Tibial nerve (tissue), 4 donors: Measurements from ENCODE around the gene NDFIP2. TPM values are rescaled to one million over a fixed set of nuclear protein-coding genes. Genes with fewer than 3 reads are reported as not detected.

Experiments used
- DNase-seq, 2 donors: peaks; one replicate each; pipeline ENCODE4 v3.0.0-alpha.2; 2019; ENCODE audit warnings: low spot score in 2 of 2
- H3K27ac ChIP-seq, 4 donors: fragments of 200-600 bp; sonication (generic) in 3 of 4; one replicate each; pipeline ENCODE4 v1.5.1; 2017 to 2019; ENCODE audit warnings: mild to moderate bottlenecking in 1 of 4
- H3K27me3 ChIP-seq, 2 donors: fragments of 200-600 bp; sonication (generic) in 1 of 2; one replicate each; pipeline versions ENCODE4 v1.5.1 to v1.6.0; 2017 to 2019
- H3K36me3 ChIP-seq, 3 donors: fragments of 200-600 bp; sonication (generic); one replicate each; pipeline ENCODE4 v1.5.1; 2018 to 2019
- H3K4me1 ChIP-seq, 4 donors: fragments of 200-600 bp; sonication (generic) in 3 of 4; one replicate each; pipeline ENCODE4 v1.5.1; 2017 to 2019
- H3K4me3 ChIP-seq, 4 donors: fragments of 200-600 bp; sonication (generic) in 3 of 4; one replicate each; pipeline ENCODE4 v1.5.1; 2017 to 2019; ENCODE audit warnings: mild to moderate bottlenecking in 1 of 4, moderate library complexity in 1 of 4
- H3K9me3 ChIP-seq, 4 donors: fragments of 200-600 bp; sonication (generic) in 3 of 4; one replicate each; pipeline ENCODE4 v1.5.1; 2017 to 2019
- CTCF ChIP-seq, 5 experiments: fragments of 200-600 bp in 3 of 5; fragments of 450-650 bp in 2 of 5; sonication (generic) in 3 of 5; IDR thresholded peaks; one replicate each; pipeline ENCODE4 v1.5.1; 2016 to 2019; ENCODE audit warnings: antibody characterized with exemption in 5 of 5, mild to moderate bottlenecking in 3 of 5, moderate library complexity in 2 of 5
- EP300 ChIP-seq, 2 donors: sonication (generic); formaldehyde crosslinking; IDR thresholded peaks; one replicate each; pipeline ENCODE4 v1.6.1; 2017; ENCODE audit warnings: antibody characterized with exemption in 2 of 2, mild to moderate bottlenecking in 1 of 2
- POLR2A ChIP-seq, 2 donors: fragments of 450-650 bp; IDR thresholded peaks; one replicate each; pipeline ENCODE4 v1.6.1; 2017; ENCODE audit warnings: antibody characterized with exemption in 2 of 2, mild to moderate bottlenecking in 2 of 2, moderate library complexity in 2 of 2
- WGBS, 2 donors: methylation state at CpG; one replicate each; pipeline ENCODE4 v1.1.5; 2018; 5-methylcytosine and 5-hydroxymethylcytosine counted together
- total RNA-seq, 4 donors: library from RNA; depleted of rRNA; stranded (reverse); fragments of >200 nt; gene quantifications; one replicate each; pipeline ENCODE4 v1.1.0, GENCODE V29; 2016

The NDFIP2 gene
- total RNA-seq, 4 donors from 2014 or later, result 17.9 to 20.7 (median 19.0) TPM

- WGBS, 2 donors, result 83 to 86% methylated on average over 1 of the region's 1 CpG
- no peak overlapping the region for H3K27ac ChIP-seq
- no peak overlapping the region for H3K4me3 ChIP-seq
These were observed 23.6 kb upstream of the NDFIP2 start for GRCh38 chr13:79457390-79457789.

GRCh38 chr13:79457948-79458347 is 23.0 kb upstream of the NDFIP2 start:
- H3K4me3 ChIP-seq, result no peak overlapping the region
- DNase-seq, result no peak

More at GRCh38 chr13:79457390-79457789, 23.6 kb upstream of the NDFIP2 start:
- Histone ChIP-seq H3K27me3 (no peaks in the 10 kb centered on the region), H3K4me1 (no peaks in the 10 kb centered on the region), H3K36me3 (no peaks in the 10 kb centered on the region), H3K9me3 (no peaks in the 10 kb centered on the region)
- TF ChIP-seq EP300 (IDR thresholded peaks at IDR 0.05), result no peak
- no peak for TF ChIP-seq CTCF (IDR thresholded peaks at IDR 0.05)
- TF ChIP-seq POLR2A (IDR thresholded peaks at IDR 0.05), result no peak
- no peak for DNase-seq

GRCh38 chr13:79458436-79458835 is 22.5 kb upstream of the NDFIP2 start:
- Histone ChIP-seq H3K27ac (no peak overlapping the region), H3K4me3 (no peak overlapping the region), H3K36me3 (no peaks in the 10 kb centered on the region), H3K9me3 (no peaks in the 10 kb centered on the region), H3K27me3 (no peaks in the 10 kb centered on the region), H3K4me1 (no peaks in the 10 kb centered on the region)
- TF ChIP-seq EP300 (IDR thresholded peaks at IDR 0.05) (no peak), POLR2A (IDR thresholded peaks at IDR 0.05) (no peak), CTCF (IDR thresholded peaks at IDR 0.05) (no peak)
- no peak for DNase-seq
- 63 to 65% methylated on average over 2 of the region's 2 CpGs for WGBS, 2 donors

More at GRCh38 chr13:79457948-79458347, 23.0 kb upstream of the NDFIP2 start:
- TF ChIP-seq EP300 (IDR thresholded peaks at IDR 0.05) (no peak), POLR2A (IDR thresholded peaks at IDR 0.05) (no peak), CTCF (IDR thresholded peaks at IDR 0.05) (no peak)
- WGBS, 2 donors, result 40 to 52% methylated on average over 2 of the region's 2 CpGs
- no peaks in the 10 kb centered on the region for H3K27me3 ChIP-seq
- no peak overlapping the region for H3K27ac ChIP-seq
- no peaks in the 10 kb centered on the region for H3K4me1 ChIP-seq
- H3K36me3 ChIP-seq, result no peaks in the 10 kb centered on the region
- H3K9me3 ChIP-seq, result no peaks in the 10 kb centered on the region

GRCh38 chr13:79459906-79460305 is 21.0 kb upstream of the NDFIP2 start:
- DNase-seq, result no peak
- H3K4me1 ChIP-seq, result no peaks in the 10 kb centered on the region
- no peak overlapping the region for H3K27ac ChIP-seq
- no peaks in the 10 kb centered on the region for H3K27me3 ChIP-seq
- no peak overlapping the region for H3K4me3 ChIP-seq
- H3K36me3 ChIP-seq, result no peaks in the 10 kb centered on the region
- TF ChIP-seq EP300 (IDR thresholded peaks at IDR 0.05) (no peak), POLR2A (IDR thresholded peaks at IDR 0.05) (no peak), CTCF (IDR thresholded peaks at IDR 0.05) (no peak)
- WGBS, 2 donors, result 80 to 86% methylated on average over 3 of the region's 3 CpGs
- H3K9me3 ChIP-seq, result no peaks in the 10 kb centered on the region

GRCh38 chr13:79462895-79463294 is 18.1 kb upstream of the NDFIP2 start:
- Histone ChIP-seq H3K4me1 (no peaks in the 10 kb centered on the region), H3K9me3 (no peaks in the 10 kb centered on the region), H3K27ac (no peak overlapping the region), H3K4me3 (no peak overlapping the region), H3K27me3 (no peaks in the 10 kb centered on the region), H3K36me3 (no peaks in the 10 kb centered on the region)
- DNase-seq, result no peak
- TF ChIP-seq EP300 (IDR thresholded peaks at IDR 0.05) (no peak), POLR2A (IDR thresholded peaks at IDR 0.05) (no peak), CTCF (IDR thresholded peaks at IDR 0.05) (no peak)
